CD14-positive monocyte (primary cell): ENCODE data around the gene NR6A1. TPM values are rescaled to one million over a fixed set of nuclear protein-coding genes. Genes with fewer than 3 reads are reported as not detected.

Experiments
- DNase-seq, 3 donors: peaks; one replicate each; pipeline ENCODE4 v3.0.0-alpha.2; 2011 to 2022
- H2AFZ ChIP-seq: 2 replicates; pipeline ENCODE4 v1.6.0; 2012; ENCODE audit warnings: mild to moderate bottlenecking, low read depth, low read length, inconsistent platforms; ENCODE audit not compliant: insufficient read depth, poor library complexity, severe bottlenecking
- H3K27ac ChIP-seq, 2 donors: 1 replicate in 1 of 2; 2 replicates in 1 of 2; pipeline ENCODE4 v1.5.1; 2012 to 2013; ENCODE audit warnings: low read length in 2 of 2, control low read depth in 1 of 2, inconsistent platforms in 1 of 2, low read depth in 1 of 2, mild to moderate bottlenecking in 1 of 2
- H3K27me3 ChIP-seq, 2 donors: one replicate each; pipeline versions ENCODE4 v1.6.0 to v1.6.1; 2011 to 2013; ENCODE audit warnings: low read length in 2 of 2; ENCODE audit not compliant: control insufficient read depth in 2 of 2, insufficient read depth in 2 of 2
- H3K36me3 ChIP-seq, 2 donors: replicated peaks in 1 of 2; 1 replicate in 1 of 2; 2 replicates in 1 of 2; pipeline versions ENCODE4 v1.5.1 to v1.6.1; 2012 to 2013; ENCODE audit warnings: low read length in 2 of 2, control low read depth in 1 of 2, inconsistent platforms in 1 of 2, mild to moderate bottlenecking in 1 of 2; ENCODE audit not compliant: insufficient read depth in 2 of 2, control insufficient read depth in 1 of 2
- H3K4me1 ChIP-seq, 2 donors: 1 replicate in 1 of 2; 2 replicates in 1 of 2; pipeline versions ENCODE4 v1.5.1 to v1.6.1; 2012 to 2013; ENCODE audit warnings: low read length in 2 of 2, control low read depth in 1 of 2, inconsistent platforms in 1 of 2, mild to moderate bottlenecking in 1 of 2, moderate library complexity in 1 of 2; ENCODE audit not compliant: insufficient read depth in 2 of 2, control insufficient read depth in 1 of 2
- H3K4me2 ChIP-seq: replicated peaks from 2 replicates; pipeline ENCODE3; 2012; ENCODE audit warnings: low read length, moderate library complexity, mild to moderate bottlenecking; ENCODE audit not compliant: poor library complexity, severe bottlenecking; ENCODE audit errors: extremely low read depth
- H3K4me3 ChIP-seq, 3 experiments: fragments of 200-600 bp in 1 of 3; sonication (generic) in 1 of 3; replicated peaks in 1 of 3; 1 replicate in 2 of 3; 2 replicates in 1 of 3; pipeline ENCODE4 v1.5.1; 2011 to 2013; ENCODE audit warnings: low read length in 3 of 3, mild to moderate bottlenecking in 3 of 3, control low read depth in 2 of 3, low read depth in 2 of 3, inconsistent platforms in 1 of 3, moderate library complexity in 1 of 3
- H3K79me2 ChIP-seq: 2 replicates; pipeline ENCODE4 v1.6.0; 2012; ENCODE audit warnings: mild to moderate bottlenecking, control low read depth, inconsistent platforms, low read length, moderate library complexity; ENCODE audit not compliant: insufficient read depth
- H3K9ac ChIP-seq: 2 replicates; pipeline ENCODE4 v1.6.0; 2017; ENCODE audit warnings: low read length, mild to moderate bottlenecking; ENCODE audit not compliant: insufficient read depth, poor library complexity, severe bottlenecking
- H3K9me3 ChIP-seq, 2 donors: replicated peaks in 1 of 2; 1 replicate in 1 of 2; 2 replicates in 1 of 2; pipeline versions ENCODE4 v1.5.1 to v1.6.1; 2012 to 2013; ENCODE audit warnings: low read length in 2 of 2, control low read depth in 1 of 2; ENCODE audit not compliant: control insufficient read depth in 1 of 2, insufficient read depth in 1 of 2
- H4K20me1 ChIP-seq: 2 replicates; pipeline ENCODE4 v1.6.0; 2012; ENCODE audit warnings: mild to moderate bottlenecking, low read length, control low read depth, moderate library complexity; ENCODE audit not compliant: insufficient read depth
- H3K27ac Mint-ChIP-seq, 7 donors: one replicate each; pipeline ENCODE4 v1.8.0; 2020; ENCODE audit warnings: mild to moderate bottlenecking in 7 of 7, mixed read lengths in 7 of 7, moderate library complexity in 6 of 7, inconsistent platforms in 2 of 7
- H3K27me3 Mint-ChIP-seq, 3 donors: one replicate each; pipeline ENCODE4 v1.8.0; 2021 to 2022; ENCODE audit warnings: low read depth in 3 of 3, mild to moderate bottlenecking in 3 of 3, mixed read lengths in 3 of 3, moderate library complexity in 3 of 3, inconsistent platforms in 1 of 3
- H3K36me3 Mint-ChIP-seq, 2 donors: one replicate each; pipeline ENCODE4 v1.8.0; 2020; ENCODE audit warnings: mixed read lengths in 2 of 2, inconsistent platforms in 1 of 2, mild to moderate bottlenecking in 1 of 2
- H3K4me1 Mint-ChIP-seq: one replicate; pipeline ENCODE4 v1.8.0; 2020; ENCODE audit warnings: mild to moderate bottlenecking, mixed read lengths
- H3K4me3 Mint-ChIP-seq, 2 donors: one replicate each; pipeline ENCODE4 v1.8.0; 2020; ENCODE audit warnings: mild to moderate bottlenecking in 2 of 2, mixed read lengths in 2 of 2, moderate library complexity in 1 of 2
- H3K9me3 Mint-ChIP-seq, 7 donors: one replicate each; pipeline ENCODE4 v1.8.0; 2020 to 2022; ENCODE audit warnings: mixed read lengths in 7 of 7, mild to moderate bottlenecking in 6 of 7, moderate library complexity in 6 of 7, inconsistent platforms in 2 of 7
- CTCF ChIP-seq: fragments of 200-600 bp; IDR thresholded peaks from one replicate; pipeline ENCODE4 v1.8.0; 2022; ENCODE audit warnings: antibody characterized with exemption, mild to moderate bottlenecking
- WGBS: methylation state at CpG from one replicate; pipeline ENCODE4 v1.1.5; 2013; ENCODE audit warnings: missing lambda C conversion rate; ENCODE audit not compliant: insufficient coverage; 5-methylcytosine and 5-hydroxymethylcytosine counted together
- intact Hi-C, 2 donors: fragments of 100-400 bp; cut with micrococcal nuclease; formaldehyde crosslinking; loops; one replicate each; pipeline versions ENCODE4 v1.15.0 to v1.15.1; 2023
- polyA plus RNA-seq, 3 donors: library from polyadenylated mRNA; depleted of rRNA in 1 of 3; unstranded in 2 of 3; stranded (reverse) in 1 of 3; fragments of 300-500 nt in 2 of 3; fragments of >200 nt in 1 of 3; fragmentation: Illumina TruSeq in 2 of 3; gene quantifications; 1 replicate in 2 of 3; 2 replicates in 1 of 3; pipeline ENCODE4 v1.2.3, GENCODE V29; 2012 to 2021

NR6A1 gene
- polyA plus RNA-seq, 3 donors, result 0.15 to 2.9 (median 0.28) TPM

DNA sequence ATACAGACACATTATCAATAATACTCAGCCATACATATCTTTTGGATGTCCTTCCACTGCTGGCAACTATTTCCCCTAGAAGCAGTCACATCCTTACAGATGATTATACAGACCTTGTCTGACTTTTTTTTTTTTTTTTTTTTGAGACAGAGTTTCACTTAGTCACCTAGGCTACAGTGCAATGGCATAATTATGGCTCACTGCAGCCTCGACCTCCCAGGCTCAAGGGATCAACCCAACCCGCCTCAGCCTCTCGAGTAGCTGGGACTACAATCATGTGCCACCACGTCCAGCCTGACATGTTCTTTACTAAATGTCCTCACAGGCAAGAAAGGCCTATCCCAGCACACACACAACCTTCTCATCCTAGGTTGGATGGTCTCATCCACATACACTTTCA, 24.0 kb downstream of the NR6A1 start:
- Histone ChIP-seq H3K4me2 (no peak overlapping the region), H3K9me3 (no peaks in the 10 kb centered on the region), H2AFZ (no peak overlapping the region), H3K27me3 (no peaks in the 10 kb centered on the region), H3K4me1 (peaks cover 0 to 7% of the 10 kb centered on the region in 2 donors), H3K9ac (no peak overlapping the region), H3K79me2 (no peaks in the 10 kb centered on the region), H4K20me1 (no peaks in the 10 kb centered on the region), H3K27ac (no peak overlapping the region), H3K36me3 (no peaks in the 10 kb centered on the region), H3K4me3 (no peak overlapping the region)
- intact Hi-C loops, result no loop called here
- no peaks in the 10 kb centered on the region for H3K27me3 Mint-ChIP-seq
- TF ChIP-seq CTCF, result no peak
- peaks cover 12% of the 10 kb centered on the region for H3K4me1 Mint-ChIP-seq
- H3K27ac Mint-ChIP-seq, result no peak overlapping the region
- H3K9me3 Mint-ChIP-seq, result no peaks in the 10 kb centered on the region
- DNase-seq, result no peak
- no peaks in the 10 kb centered on the region for H3K36me3 Mint-ChIP-seq
- 93% methylated on average over 4 of the region's 4 CpGs for WGBS
- H3K4me3 Mint-ChIP-seq, result no peak overlapping the region

- no peak for TF ChIP-seq CTCF
- Histone ChIP-seq H3K79me2 (no peaks in the 10 kb centered on the region), H3K4me3 (no peak overlapping the region), H2AFZ (no peak overlapping the region), H4K20me1 (no peaks in the 10 kb centered on the region), H3K27ac (no peak overlapping the region), H3K4me2 (no peak overlapping the region), H3K9me3 (no peaks in the 10 kb centered on the region), H3K27me3 (no peaks in the 10 kb centered on the region), H3K36me3 (no peaks in the 10 kb centered on the region), H3K4me1 (no peaks in the 10 kb centered on the region), H3K9ac (no peak overlapping the region)
- H3K27ac Mint-ChIP-seq, result no peak overlapping the region
- H3K4me1 Mint-ChIP-seq, result peaks cover 3% of the 10 kb centered on the region
- intact Hi-C loops, result no loop called here
- H3K4me3 Mint-ChIP-seq, result no peak overlapping the region
- no peaks in the 10 kb centered on the region for H3K36me3 Mint-ChIP-seq
- H3K9me3 Mint-ChIP-seq, result no peaks in the 10 kb centered on the region
- no peaks in the 10 kb centered on the region for H3K27me3 Mint-ChIP-seq
- no peak for DNase-seq
- WGBS, result 81% methylated on average over 3 of the region's 5 CpGs
Observed at GRCh38 chr9:124743686-124744348, 27.3 kb downstream of the NR6A1 start.
